ENCODE results near the gene BRME1. TPM values are rescaled to one million over a fixed set of nuclear protein-coding genes. Genes with fewer than 3 reads are reported as not detected.
"Not testable (repeated sequence)": the region's sequence is repeated elsewhere in the genome, so short reads cannot be mapped to it uniquely, and the experiment has no call there.

BRME1 gene
- total and polyA plus RNA-seq, 5 donors from 2014 or later: 0.24 to 1.7 (median 0.58) TPM; not detected in 1

DNA sequence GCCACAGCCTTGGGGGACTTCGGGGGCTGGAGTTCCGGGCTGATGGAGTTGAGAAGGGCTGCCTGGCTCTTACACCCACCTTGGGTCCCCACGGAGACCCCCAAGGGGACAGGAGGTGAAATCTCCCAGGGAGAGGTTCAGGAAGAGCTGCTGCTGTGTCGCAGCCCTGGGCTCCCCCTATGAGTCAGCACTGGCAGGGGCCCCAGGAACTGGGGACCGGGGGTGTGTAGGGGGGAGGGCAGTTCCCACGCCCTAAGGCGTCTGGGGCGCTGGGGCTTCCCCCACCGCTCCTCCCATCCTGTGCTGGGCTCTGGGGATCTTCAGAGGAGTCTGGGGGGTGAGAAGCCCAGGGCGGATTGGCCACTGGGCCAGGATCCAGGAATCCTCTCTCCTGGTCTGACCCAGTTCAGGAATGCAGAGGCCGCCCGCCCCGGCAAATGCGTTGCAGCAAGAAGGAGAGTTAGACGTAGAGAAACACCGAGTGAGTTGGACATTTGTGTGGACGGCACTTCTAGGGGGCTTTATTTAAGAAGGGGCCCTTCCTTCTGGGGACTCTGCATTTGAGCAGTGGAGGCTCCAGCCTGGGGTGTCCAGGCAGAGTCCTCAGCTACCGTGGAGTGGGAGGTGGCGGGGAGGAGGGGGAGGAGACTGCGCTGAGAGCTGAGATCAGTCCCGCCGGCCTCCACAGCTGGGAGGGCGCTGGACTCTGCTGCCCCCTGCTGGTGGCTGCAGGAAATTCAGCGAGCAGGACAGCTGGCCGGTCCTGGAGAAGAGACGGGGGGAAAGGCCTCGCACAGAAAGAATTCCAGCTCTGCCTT, 44.0 kb downstream of the BRME1 start:
- peaks cover 15% of the 10 kb centered on the region for H3K27me3 ChIP-seq (ENCODE audit: control insufficient read depth, insufficient read depth, low read length)
- H3K4me1 ChIP-seq (ENCODE audit: control insufficient read depth, insufficient read depth, low read length, poor library complexity, severe bottlenecking): peaks cover 27% of the 10 kb centered on the region
- no peaks in the 10 kb centered on the region for H3K9me3 ChIP-seq (ENCODE audit: control insufficient read depth in 2 of 2, low read length in 2 of 2)
- DNase-seq (peak; percentile 83 to 87 (median 85)), ATAC-seq (ENCODE audit: low read depth in 2 of 2) (peak; percentile 84 to 86)
- Mint-ChIP-seq H3K27me3 (peaks cover 31% of the 10 kb centered on the region), H3K36me3 (peaks cover 4% of the 10 kb centered on the region), H3K9me3 (peaks cover 0 to 1% (median 0%) of the 10 kb centered on the region in 7 donors), H3K4me1 (peaks cover 6 to 51% (median 29%) of the 10 kb centered on the region in 4 donors), H3K27ac (peak overlapping the region; percentile 93 to 98 (median 96)), H3K4me3 (peak overlapping the region; percentile 85 to 97 (median 92))
- peak overlapping the region; percentile 78 for H3K4me3 ChIP-seq (ENCODE audit: low read depth, low read length)
- H3K27ac ChIP-seq (ENCODE audit: insufficient read depth, low read length, poor library complexity, severe bottlenecking): peak overlapping the region; percentile 97
- H3K36me3 ChIP-seq (ENCODE audit: control insufficient read depth, insufficient read depth, low read length): no peaks in the 10 kb centered on the region

DNA sequence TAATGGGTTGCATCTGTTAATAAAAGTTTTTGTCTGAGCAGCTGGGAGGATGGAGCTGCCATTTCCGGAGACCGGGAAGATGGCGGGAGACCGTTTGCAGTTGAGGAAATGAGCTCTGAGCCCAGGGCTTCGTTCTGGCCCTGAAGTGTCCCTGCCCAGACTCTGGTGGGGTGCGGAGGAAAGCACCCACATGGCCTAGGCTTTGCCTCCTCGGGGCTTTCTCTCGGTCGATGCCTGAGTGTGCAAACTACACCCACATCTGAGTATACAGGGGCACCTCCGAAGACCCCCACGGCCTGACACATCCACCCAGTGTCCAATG, 44.6 kb downstream of the BRME1 start:
- Mint-ChIP-seq H3K27me3 (peaks cover 28% of the 10 kb centered on the region), H3K9me3 (peaks cover 0 to 1% (median 0%) of the 10 kb centered on the region in 7 donors), H3K4me3 (peak overlapping the region; percentile 85 to 97 (median 92)), H3K27ac (peak overlapping the region; percentile 66 to 98 (median 96)), H3K4me1 (peaks cover 6 to 46% (median 28%) of the 10 kb centered on the region in 4 donors), H3K36me3 (peaks cover 4% of the 10 kb centered on the region)
- H3K27ac ChIP-seq (ENCODE audit: insufficient read depth, low read length, poor library complexity, severe bottlenecking): peak overlapping the region; percentile 97
- H3K4me1 ChIP-seq (ENCODE audit: control insufficient read depth, insufficient read depth, low read length, poor library complexity, severe bottlenecking): peaks cover 27% of the 10 kb centered on the region
- ATAC-seq (ENCODE audit: low read depth in 2 of 2): peak; percentile 4 to 5
- H3K4me3 ChIP-seq (ENCODE audit: low read depth, low read length): peak overlapping the region; percentile 78
- no peaks in the 10 kb centered on the region for H3K36me3 ChIP-seq (ENCODE audit: control insufficient read depth, insufficient read depth, low read length)
- no peaks in the 10 kb centered on the region for H3K9me3 ChIP-seq (ENCODE audit: control insufficient read depth in 2 of 2, low read length in 2 of 2)
- H3K27me3 ChIP-seq (ENCODE audit: control insufficient read depth, insufficient read depth, low read length): peaks cover 10% of the 10 kb centered on the region
- DNase-seq: peak in 1 of 3 donors; percentile 13

DNA sequence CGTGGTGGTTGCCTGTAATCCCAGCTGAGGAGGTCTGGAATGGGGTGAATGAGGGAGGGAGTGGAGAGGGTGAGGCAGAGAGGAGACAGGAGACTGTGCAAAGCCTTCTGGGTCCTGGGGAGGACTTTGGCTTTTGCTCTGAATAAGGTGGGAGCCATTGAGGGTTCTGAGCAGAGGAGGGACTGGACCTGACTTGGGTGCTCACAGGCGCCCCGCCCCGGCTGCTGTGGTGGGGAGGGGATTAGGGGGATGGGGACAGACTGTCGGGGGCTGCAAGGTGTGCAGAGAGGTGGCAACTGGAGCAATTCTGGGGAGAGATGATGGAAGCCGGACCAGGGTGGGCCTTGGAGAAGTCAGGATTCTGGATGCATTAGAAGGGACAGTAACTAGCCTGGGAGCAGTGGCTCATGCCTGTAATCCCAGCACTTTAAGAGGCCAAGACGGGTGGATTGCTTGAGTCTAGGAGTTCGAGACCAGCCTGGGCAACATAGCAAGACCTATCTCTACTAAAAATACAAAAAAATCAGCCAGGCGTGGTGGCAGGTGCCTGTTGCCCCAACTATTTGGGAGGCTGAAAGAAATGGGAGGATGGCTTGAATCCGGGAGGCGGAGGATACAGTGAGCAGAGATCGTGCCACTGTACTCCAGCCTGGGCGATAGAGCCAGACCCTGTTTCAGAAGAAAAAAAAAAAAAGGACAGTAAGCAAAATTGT, 45.1 kb downstream of the BRME1 start:
- Histone ChIP-seq H3K36me3 (ENCODE audit: control insufficient read depth, insufficient read depth, low read length) (no peaks in the 10 kb centered on the region), H3K27ac (ENCODE audit: insufficient read depth, low read length, poor library complexity, severe bottlenecking) (peak overlapping the region; percentile 97), H3K4me3 (ENCODE audit: low read depth, low read length) (peak overlapping the region; percentile 78), H3K4me1 (ENCODE audit: control insufficient read depth, insufficient read depth, low read length, poor library complexity, severe bottlenecking) (peaks cover 22% of the 10 kb centered on the region), H3K27me3 (ENCODE audit: control insufficient read depth, insufficient read depth, low read length) (peaks cover 7% of the 10 kb centered on the region), H3K9me3 (ENCODE audit: control insufficient read depth in 2 of 2, low read length in 2 of 2) (no peaks in the 10 kb centered on the region)
- DNase-seq: no peak
- peaks cover 4% of the 10 kb centered on the region for H3K36me3 Mint-ChIP-seq
- no peaks in the 10 kb centered on the region for H3K9me3 Mint-ChIP-seq
- no peak for ATAC-seq (ENCODE audit: low read depth in 2 of 2)
- H3K4me1 Mint-ChIP-seq: peaks cover 6 to 43% (median 25%) of the 10 kb centered on the region in 4 donors
- peak overlapping the region; percentile 66 to 98 (median 96) for H3K27ac Mint-ChIP-seq
- H3K27me3 Mint-ChIP-seq: peaks cover 24% of the 10 kb centered on the region
- peak overlapping the region; percentile 85 to 97 (median 92) for H3K4me3 Mint-ChIP-seq

DNA sequence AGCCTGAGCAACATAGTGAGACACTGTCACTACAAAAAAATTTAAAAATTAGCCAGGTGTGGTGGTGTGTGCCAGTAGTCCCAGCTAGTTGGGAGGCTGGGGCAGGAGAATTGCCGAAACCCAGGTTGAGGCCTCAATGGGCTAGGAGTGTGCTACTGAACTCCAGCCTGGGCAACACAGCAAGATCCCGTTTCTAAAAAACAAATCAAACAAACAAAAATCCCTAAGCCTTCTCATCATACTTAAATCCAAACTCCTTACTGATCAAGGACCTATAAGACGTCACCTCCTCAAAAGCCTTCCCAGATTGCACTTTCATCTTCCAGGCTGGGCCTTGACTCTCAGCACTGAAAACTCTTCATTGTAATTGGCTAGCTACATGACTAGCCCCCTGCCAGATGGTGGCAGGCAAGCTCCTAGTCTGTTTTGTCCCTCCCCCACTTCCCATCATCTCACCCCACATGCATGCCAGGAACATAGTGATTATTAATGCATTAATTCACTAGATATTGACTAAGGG, 46.5 kb downstream of the BRME1 start:
- ATAC-seq (ENCODE audit: low read depth in 2 of 2): no peak
- H3K36me3 Mint-ChIP-seq: peaks cover 4% of the 10 kb centered on the region
- Histone ChIP-seq H3K27me3 (ENCODE audit: control insufficient read depth, insufficient read depth, low read length) (peaks cover 5% of the 10 kb centered on the region), H3K36me3 (ENCODE audit: control insufficient read depth, insufficient read depth, low read length) (no peaks in the 10 kb centered on the region), H3K9me3 (ENCODE audit: control insufficient read depth in 2 of 2, low read length in 2 of 2) (no peaks in the 10 kb centered on the region), H3K4me3 (ENCODE audit: low read depth, low read length) (no peak overlapping the region), H3K27ac (ENCODE audit: insufficient read depth, low read length, poor library complexity, severe bottlenecking) (no peak overlapping the region), H3K4me1 (ENCODE audit: control insufficient read depth, insufficient read depth, low read length, poor library complexity, severe bottlenecking) (peaks cover 15% of the 10 kb centered on the region)
- H3K4me1 Mint-ChIP-seq: peaks cover 4 to 40% (median 22%) of the 10 kb centered on the region in 4 donors
- H3K4me3 Mint-ChIP-seq: peak overlapping the region in 2 of 4 donors; percentile 32 to 51
- DNase-seq: no peak
- peaks cover 21% of the 10 kb centered on the region for H3K27me3 Mint-ChIP-seq
- peak overlapping the region in 1 of 3 donors; percentile 44 for H3K27ac Mint-ChIP-seq
- H3K9me3 Mint-ChIP-seq: no peaks in the 10 kb centered on the region

DNA sequence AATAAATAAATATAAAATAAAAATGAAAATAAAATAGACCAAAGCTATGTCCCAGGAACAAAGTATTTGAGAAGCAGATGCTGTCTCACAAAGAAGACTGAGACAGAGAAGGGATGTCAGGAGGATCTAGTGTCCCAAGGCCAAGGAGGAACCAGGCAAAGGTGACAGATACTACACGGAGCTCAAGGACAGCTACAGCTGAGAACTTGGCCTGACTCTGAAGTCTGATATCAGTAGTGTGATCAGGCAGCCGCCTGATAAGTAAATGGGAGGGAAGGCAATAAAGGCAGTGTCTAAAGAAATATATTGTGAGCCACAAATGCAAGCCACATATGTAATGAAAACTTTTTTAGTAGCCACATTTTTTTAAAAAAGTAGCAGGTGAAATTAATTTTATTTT, 49.4 kb downstream of the BRME1 start:
- no peaks in the 10 kb centered on the region for H3K27me3 Mint-ChIP-seq
- H3K4me1 ChIP-seq (ENCODE audit: control insufficient read depth, insufficient read depth, low read length, poor library complexity, severe bottlenecking): peaks cover 3% of the 10 kb centered on the region
- no peaks in the 10 kb centered on the region for H3K9me3 Mint-ChIP-seq
- peaks cover 4% of the 10 kb centered on the region for H3K36me3 Mint-ChIP-seq
- H3K4me3 ChIP-seq (ENCODE audit: low read depth, low read length): no peak overlapping the region
- H3K4me1 Mint-ChIP-seq: peaks cover 0 to 15% (median 7%) of the 10 kb centered on the region in 4 donors
- no peaks in the 10 kb centered on the region for H3K36me3 ChIP-seq (ENCODE audit: control insufficient read depth, insufficient read depth, low read length)
- H3K27ac Mint-ChIP-seq: peak overlapping the region in 1 of 3 donors; percentile 7
- H3K9me3 ChIP-seq (ENCODE audit: control insufficient read depth in 2 of 2, low read length in 2 of 2): no peaks in the 10 kb centered on the region
- no peak overlapping the region for H3K4me3 Mint-ChIP-seq
- DNase-seq (no peak), ATAC-seq (ENCODE audit: low read depth in 2 of 2) (no peak)
- H3K27ac ChIP-seq (ENCODE audit: insufficient read depth, low read length, poor library complexity, severe bottlenecking): no peak overlapping the region
- no peaks in the 10 kb centered on the region for H3K27me3 ChIP-seq (ENCODE audit: control insufficient read depth, insufficient read depth, low read length)

DNA sequence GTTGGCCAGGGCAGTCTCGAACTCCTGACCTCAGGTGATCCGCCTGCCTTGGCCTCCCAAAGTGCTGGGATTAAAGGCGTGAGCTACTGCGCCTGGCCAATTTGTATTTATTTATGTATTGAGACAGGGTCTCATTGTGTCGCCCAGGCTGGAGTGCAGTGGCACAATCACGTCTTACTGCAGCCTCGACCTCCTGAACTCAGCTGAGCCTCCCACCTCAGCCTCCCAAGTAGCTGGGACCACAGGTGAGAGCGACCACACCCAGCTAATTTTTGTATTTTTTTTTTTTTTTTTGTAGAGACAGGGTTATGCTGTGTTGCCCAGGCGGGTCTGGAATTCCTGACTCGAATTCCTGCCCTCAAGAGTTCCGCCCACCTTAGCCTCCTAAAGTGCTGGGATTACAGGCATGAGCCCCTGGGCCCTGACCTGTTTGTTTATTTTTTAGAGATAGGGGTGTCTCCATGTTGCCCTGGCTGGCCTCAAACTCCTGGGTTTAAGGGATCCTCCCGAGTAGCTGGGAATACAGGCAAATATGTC, 53.7 kb downstream of the BRME1 start:
- not testable (repeated sequence) for ATAC-seq (ENCODE audit: low read depth in 2 of 2); H3K4me3 Mint-ChIP-seq; H3K9me3 ChIP-seq (ENCODE audit: control insufficient read depth in 2 of 2, low read length in 2 of 2); H3K27ac ChIP-seq (ENCODE audit: insufficient read depth, low read length, poor library complexity, severe bottlenecking); H3K4me3 ChIP-seq (ENCODE audit: low read depth, low read length); H3K36me3 ChIP-seq (ENCODE audit: control insufficient read depth, insufficient read depth, low read length); H3K27me3 ChIP-seq (ENCODE audit: control insufficient read depth, insufficient read depth, low read length); H3K9me3 Mint-ChIP-seq; DNase-seq; H3K36me3 Mint-ChIP-seq; H3K27ac Mint-ChIP-seq; H3K27me3 Mint-ChIP-seq
- H3K4me1 Mint-ChIP-seq: peaks cover 5 to 25% (median 12%) of the 10 kb centered on the region in 4 donors
- peaks cover 25% of the 10 kb centered on the region for H3K4me1 ChIP-seq (ENCODE audit: control insufficient read depth, insufficient read depth, low read length, poor library complexity, severe bottlenecking)

DNA sequence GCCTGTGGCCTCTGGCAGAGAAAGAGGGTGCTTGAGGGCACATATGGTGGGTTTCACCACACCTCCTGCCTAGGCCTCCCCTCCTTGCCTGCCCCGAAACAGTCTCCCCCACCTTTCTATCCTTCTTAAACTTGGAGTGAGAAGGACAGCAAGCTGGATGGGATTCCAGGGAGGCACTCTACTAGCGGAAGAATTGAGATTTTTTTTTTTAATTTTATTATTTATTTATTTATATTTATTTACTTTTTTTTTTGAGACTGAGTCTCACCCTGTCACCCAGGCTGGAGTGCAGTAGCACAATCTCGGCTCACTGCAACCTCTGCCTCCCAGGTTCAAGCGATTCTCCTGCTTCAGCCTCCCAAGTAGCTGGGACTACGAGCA, 54.2 kb downstream of the BRME1 start:
- peaks cover 30% of the 10 kb centered on the region for H3K4me1 ChIP-seq (ENCODE audit: control insufficient read depth, insufficient read depth, low read length, poor library complexity, severe bottlenecking)
- ATAC-seq (ENCODE audit: low read depth in 2 of 2); H3K36me3 Mint-ChIP-seq; H3K4me3 Mint-ChIP-seq; DNase-seq; H3K27ac Mint-ChIP-seq; H3K36me3 ChIP-seq (ENCODE audit: control insufficient read depth, insufficient read depth, low read length); H3K9me3 ChIP-seq (ENCODE audit: control insufficient read depth in 2 of 2, low read length in 2 of 2); H3K27me3 Mint-ChIP-seq; H3K9me3 Mint-ChIP-seq; H3K27me3 ChIP-seq (ENCODE audit: control insufficient read depth, insufficient read depth, low read length); H3K4me3 ChIP-seq (ENCODE audit: low read depth, low read length): not testable (repeated sequence)
- peak overlapping the region; percentile 74 for H3K27ac ChIP-seq (ENCODE audit: insufficient read depth, low read length, poor library complexity, severe bottlenecking)
- H3K4me1 Mint-ChIP-seq: peaks cover 5 to 27% (median 13%) of the 10 kb centered on the region in 4 donors
